Measurements from ENCODE around the gene YBX2.
A peak's percentile ranks its signal among the peaks of the same experiment; 100 is the strongest.
"Not testable (repeated sequence)": the region's sequence is repeated elsewhere in the genome, so short reads cannot be mapped to it uniquely, and the experiment has no call there.

YBX2 gene

DNA sequence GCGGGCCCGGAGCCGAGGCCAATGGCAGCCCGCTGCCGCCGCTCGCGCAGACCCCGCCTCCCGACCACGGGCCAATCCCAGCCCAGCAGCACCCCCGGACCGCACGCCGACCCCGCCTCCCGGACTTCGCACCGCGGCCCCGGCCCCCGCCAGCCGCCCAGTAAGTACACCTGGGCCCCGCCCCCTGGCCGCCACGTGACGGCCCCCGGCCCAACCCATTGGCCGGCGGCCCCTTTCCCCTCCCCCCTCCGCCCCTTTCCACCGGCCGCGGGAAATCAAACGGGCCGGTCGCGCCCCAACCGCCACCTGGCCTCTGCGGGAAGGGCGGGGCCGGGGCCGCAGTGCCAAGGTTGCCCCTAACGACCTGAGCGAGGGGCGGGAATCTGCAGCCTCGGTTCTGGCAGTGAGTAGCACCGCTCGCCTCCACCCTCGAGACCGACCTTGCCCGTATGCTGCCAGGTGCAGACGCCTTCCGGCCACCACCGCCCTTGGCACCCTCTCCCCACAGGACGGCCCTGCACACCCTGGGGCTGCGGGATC lies at the start of gene YBX2:
YBX2 (minus strand) TSS at position 26 of the 540 bp plus-strand sequence. CDS start 139 bp downstream, outside the sequence.
- peak; percentile 93 for DNase-seq (ENCODE audit: low spot score)

DNA sequence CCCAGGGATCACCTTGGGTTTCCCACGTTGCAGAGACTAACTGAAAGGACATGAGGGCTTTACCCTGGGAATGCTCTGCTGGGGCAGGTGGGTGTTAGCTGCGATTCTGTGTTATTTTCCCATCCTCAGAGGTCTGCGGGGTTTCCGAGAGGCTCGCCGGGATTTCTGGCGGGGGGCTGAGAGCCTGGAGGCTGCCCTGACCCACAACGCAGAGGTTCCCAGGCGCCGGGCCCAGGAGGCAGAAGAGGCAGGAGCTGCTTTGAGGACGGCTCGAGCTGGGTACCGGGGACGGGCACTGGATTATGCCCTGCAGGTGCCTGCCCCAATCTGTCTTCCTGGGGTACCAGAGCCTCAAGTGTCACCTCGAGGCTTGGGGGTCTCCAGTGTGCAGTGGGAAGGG lies 48.8 kb upstream of the YBX2 start:
- DNase-seq (ENCODE audit: low spot score), result no peak

DNA sequence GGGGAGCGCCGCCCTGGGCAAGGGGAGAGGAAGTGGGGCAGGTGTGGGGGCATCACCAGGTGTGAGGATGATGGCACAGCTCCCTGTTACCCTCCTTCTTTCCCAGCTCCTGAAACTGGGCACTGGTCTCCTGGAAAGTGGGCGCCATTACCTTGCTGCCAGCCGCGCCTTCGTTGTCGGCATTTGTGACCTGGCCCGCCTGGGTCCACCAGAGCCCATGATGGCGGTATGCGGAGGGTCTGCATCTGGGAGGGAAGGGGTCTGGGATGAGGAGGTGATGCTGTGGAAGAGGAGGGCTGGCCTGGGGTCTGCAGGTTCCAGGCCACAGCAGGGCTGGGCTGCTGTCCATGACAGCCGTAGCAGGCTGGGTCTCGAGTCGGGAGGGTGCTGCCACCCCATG lies 47.4 kb upstream of the YBX2 start:
- no peak for DNase-seq (ENCODE audit: low spot score)

GRCh38 chr17:7340179-7340578 lies 45.7 kb upstream of the YBX2 start:
- no peak for DNase-seq (ENCODE audit: low spot score)

DNA sequence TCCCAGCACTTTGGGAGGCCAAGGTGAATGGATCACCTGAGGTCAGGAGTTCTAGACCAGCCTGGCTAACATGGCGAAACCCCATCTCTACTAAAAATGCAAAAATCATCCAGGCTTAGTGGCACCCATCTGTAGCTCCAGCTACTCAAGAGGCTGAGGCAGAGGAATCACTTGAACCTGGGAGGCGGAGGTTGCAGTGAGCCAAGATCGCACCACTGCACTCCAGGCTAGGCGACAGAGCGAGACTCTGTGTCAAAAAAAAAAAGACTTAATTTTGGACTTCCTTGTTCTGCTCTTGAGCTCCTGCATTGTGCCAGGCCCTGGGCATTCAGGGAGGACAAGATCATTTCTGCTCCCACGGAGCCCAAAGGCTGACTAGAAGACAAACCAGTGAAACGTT lies 43.2 kb upstream of the YBX2 start:
- DNase-seq (ENCODE audit: low spot score), result not testable (repeated sequence)

GRCh38 chr17:7336240-7337175 lies 42.1 kb upstream of the YBX2 start, which contains the start of gene ACAP1:
Gene ACAP1 (plus strand): TSS chr17:7336529. CDS start chr17:7336735, 206 bp downstream.
- DNase-seq (ENCODE audit: low spot score), result no peak

DNA sequence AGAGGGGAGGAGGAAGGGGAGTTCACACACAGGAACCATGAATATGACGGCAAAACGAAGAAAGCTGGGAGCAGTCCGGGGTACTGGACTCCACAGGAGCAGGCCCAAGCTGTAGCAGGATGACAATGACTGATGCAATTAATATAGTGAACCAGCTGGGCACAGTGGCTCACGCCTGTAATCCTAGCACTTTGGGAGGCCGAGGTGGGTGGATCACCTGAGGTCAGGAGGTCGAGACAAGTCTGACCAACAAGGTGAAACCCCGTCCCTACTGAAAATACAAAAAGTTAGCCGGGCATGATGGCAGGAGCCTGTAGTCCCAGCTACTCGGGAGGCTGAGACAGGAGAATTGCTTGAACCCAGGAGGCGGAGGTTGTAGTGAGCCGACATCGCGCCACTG lies 41.3 kb upstream of the YBX2 start:
- not testable (repeated sequence) for DNase-seq (ENCODE audit: low spot score)

GRCh38 chr17:7334938-7335538 lies 40.6 kb upstream of the YBX2 start:
- DNase-seq (ENCODE audit: low spot score), result no peak

DNA sequence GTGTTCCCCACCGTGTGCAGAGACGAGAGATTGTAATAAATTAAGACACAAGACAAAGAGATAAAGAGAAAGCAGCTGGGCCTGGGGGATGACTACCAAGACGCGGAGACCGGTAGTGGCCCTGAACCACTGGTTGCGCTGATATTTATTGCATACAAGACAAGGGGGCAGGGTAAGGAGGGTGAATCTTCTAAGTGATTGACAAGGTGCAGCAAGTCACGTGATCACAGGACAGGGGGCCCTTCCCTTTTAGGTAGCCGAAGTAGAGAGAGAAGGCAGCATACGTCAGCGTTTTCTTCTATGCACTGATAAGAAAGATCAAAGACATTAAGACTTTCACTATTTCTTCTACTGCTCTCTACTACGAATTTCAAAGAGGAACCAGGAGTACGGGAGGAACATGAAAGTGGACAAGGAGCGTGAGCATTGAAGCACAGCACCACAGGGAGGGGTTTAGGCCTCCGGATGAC lies 38.2 kb upstream of the YBX2 start:
- DNase-seq (ENCODE audit: low spot score), result not testable (repeated sequence)

DNA sequence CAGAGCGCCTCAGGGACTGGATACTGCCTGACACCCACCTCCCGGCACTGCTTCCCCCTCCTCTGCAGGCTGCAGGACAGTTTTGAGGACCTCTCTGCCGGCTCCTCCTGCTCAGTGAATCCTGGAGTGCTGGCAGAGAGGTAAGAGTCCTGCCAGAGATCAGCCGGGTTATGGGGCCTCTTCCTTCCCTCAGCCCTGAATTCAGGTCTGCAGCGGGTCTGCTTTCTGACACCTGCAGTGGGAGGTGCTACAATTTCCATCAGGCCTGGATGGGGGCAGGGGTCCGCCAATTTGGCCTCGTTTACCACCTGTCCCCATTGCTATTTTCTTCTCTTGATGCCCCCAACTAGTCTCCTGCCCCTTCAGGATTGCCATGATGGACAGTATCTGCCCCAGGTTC lies 37.7 kb upstream of the YBX2 start:
- DNase-seq (ENCODE audit: low spot score), result no peak

DNA sequence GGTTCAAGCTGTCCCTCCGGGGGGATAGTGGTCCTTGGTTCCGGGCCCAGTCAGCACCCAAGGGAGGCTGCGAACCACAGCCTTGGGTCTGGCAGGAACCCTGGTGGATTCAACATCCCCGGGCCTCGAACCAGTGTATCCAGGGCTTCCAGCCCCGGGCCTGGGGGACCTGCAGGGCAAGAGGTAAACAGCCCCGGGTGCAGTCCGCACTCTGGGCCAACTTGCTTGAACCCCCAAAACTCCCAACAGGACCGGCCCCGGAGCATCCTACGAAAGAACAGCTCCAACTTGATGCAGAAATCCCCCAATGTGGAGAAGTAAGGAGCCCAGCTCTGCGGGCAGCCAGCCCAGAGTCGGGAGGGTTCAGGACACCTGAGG lies 36.2 kb upstream of the YBX2 start:
- no peak for DNase-seq (ENCODE audit: low spot score)

GRCh38 chr17:7329997-7330637 lies 35.7 kb upstream of the YBX2 start:
- peak; percentile 93 for DNase-seq (ENCODE audit: low spot score)

- DNase-seq (ENCODE audit: low spot score), result peak; percentile 98
These were observed 35.0 kb upstream of the YBX2 start for GRCh38 chr17:7329374-7329996.

- DNase-seq (ENCODE audit: low spot score), result no peak
These were observed 34.5 kb upstream of the YBX2 start, which contains the start of gene NEURL4 for GRCh38 chr17:7328840-7329373. Gene NEURL4 (minus strand): TSS chr17:7329335. CDS start chr17:7329312, 23 bp downstream.

DNA sequence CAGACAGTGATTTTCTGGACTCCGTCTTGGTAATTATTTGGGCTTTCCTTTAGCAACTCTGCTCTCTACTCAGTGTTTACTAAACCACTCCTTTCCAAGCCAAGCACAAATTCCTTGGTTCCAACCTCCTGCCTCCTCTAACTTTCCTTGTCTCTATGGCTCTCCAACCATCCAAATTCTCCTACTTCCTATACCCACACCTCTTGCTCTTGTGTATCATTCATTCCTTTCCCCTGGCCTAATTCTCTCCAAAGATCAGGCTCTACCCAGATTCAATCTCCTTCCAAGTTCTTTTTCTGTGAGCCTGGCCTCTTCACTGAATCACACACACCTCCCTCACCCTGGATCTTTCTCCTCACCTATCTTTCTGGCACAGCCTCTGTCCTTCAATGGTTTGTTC lies 33.6 kb upstream of the YBX2 start:
- no peak for DNase-seq (ENCODE audit: low spot score)

GRCh38 chr17:7327501-7327900 lies 33.1 kb upstream of the YBX2 start:
- DNase-seq (ENCODE audit: low spot score), result no peak

DNA sequence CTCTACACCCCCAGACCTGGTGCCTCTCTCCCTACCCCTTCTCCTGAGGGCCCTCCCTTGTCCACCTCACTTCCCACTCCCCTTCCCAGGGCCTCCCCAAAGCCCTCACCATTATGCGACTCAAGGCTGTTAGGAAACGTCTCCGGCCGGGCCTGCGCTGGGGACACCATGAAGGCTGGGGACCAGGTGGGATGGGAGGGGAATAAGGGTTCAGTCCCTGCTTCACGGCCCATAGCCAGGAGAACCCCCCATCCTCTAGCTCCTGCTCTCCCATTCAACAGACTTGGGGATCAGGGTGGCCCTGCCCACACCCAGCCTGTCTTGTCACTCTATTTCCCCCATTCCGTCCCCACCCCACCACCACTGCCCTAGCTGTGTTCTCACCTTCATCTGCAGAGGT lies 32.6 kb upstream of the YBX2 start:
- no peak for DNase-seq (ENCODE audit: low spot score)

GRCh38 chr17:7326186-7326585 lies 31.7 kb upstream of the YBX2 start:
- DNase-seq (ENCODE audit: low spot score), result no peak

- no peak for DNase-seq (ENCODE audit: low spot score)
These were observed 30.6 kb upstream of the YBX2 start for GRCh38 chr17:7325031-7325528.

DNA sequence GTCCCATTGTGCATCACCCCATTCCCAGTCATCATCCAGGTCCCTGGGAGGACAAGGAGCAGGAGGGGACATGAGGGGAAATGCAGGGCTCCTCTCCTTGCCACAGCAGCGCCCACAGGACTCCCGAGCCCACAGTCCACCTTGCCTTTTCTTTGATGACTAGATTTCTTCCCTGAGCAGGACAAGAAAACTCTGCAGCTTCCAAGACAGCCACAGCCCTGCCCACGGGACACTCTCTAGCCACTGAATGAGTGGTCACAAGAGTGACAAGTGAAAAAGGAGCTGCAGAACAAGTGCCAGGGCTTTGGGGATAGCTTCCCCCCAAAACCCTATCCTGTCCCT lies 30.0 kb upstream of the YBX2 start:
- DNase-seq (ENCODE audit: low spot score), result no peak

DNA sequence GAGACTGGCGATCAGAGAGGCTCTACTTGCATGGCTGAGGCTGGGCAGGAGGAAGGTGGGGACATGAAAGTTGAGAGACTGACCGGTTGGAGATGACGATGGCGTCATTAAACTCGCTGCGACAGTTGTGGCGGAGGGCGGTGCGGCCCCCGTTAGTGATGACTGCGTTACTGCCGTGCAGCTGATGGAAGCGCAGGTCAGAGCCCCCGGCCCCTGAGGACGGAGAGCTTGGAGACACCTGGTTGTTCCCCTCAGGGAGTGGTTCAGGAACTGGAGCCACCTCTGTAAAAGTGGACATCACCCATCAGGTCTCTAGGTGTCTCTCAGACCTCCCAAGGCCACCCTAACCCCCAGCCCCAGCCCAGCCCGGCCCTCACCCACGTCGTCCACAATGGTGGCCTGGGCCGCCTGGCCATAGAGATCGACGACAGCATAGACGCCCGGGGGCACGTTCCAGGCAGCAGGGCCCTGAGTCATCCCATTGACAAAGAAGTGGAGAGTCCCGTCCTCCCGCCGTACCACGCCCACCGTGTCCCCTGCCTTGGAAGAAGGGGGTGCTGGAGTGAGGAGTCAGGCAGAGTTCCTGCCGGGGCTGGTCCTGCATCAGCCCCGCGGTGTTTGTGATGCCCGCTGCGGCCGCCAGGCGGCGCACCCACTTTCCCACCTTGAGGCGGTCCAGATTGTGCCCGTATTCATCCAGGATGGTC lies 29.4 kb upstream of the YBX2 start:
- DNase-seq (ENCODE audit: low spot score), result peak; percentile 80
